ENCODE results near the gene OSBPL10. TPM values are rescaled to one million over a fixed set of nuclear protein-coding genes. Genes with fewer than 3 reads are reported as not detected.

OSBPL10 gene
- total RNA-seq, 1 donor from 2014 or later: 20.1 TPM

- Histone ChIP-seq H3K4me3 (ENCODE audit: low read depth, low read length) (no peak overlapping the region), H3K36me3 (ENCODE audit: control insufficient read depth, insufficient read depth, low read length) (no peaks in the 10 kb centered on the region), H3K27me3 (ENCODE audit: control insufficient read depth, insufficient read depth, low read length) (no peaks in the 10 kb centered on the region)
- TF ChIP-seq CTCF (IDR thresholded peaks at IDR 0.05; ENCODE audit: insufficient read depth, low read length, poor library complexity, severe bottlenecking): no peak
- DNase-seq (ENCODE audit: low read depth): no peak
Observed at GRCh38 chr3:31927811-31928210, 53.3 kb downstream of the OSBPL10 start.

- H3K4me3 ChIP-seq (ENCODE audit: low read depth, low read length): no peak overlapping the region
- H3K27me3 ChIP-seq (ENCODE audit: control insufficient read depth, insufficient read depth, low read length): no peaks in the 10 kb centered on the region
- no peak for TF ChIP-seq CTCF (IDR thresholded peaks at IDR 0.05; ENCODE audit: insufficient read depth, low read length, poor library complexity, severe bottlenecking)
- DNase-seq (ENCODE audit: low read depth): no peak
- H3K36me3 ChIP-seq (ENCODE audit: control insufficient read depth, insufficient read depth, low read length): no peaks in the 10 kb centered on the region
Observed at GRCh38 chr3:31926543-31926942, 54.5 kb downstream of the OSBPL10 start.

- no peaks in the 10 kb centered on the region for H3K27me3 ChIP-seq (ENCODE audit: control insufficient read depth, insufficient read depth, low read length)
- no peak for TF ChIP-seq CTCF (IDR thresholded peaks at IDR 0.05; ENCODE audit: insufficient read depth, low read length, poor library complexity, severe bottlenecking)
- no peak overlapping the region for H3K4me3 ChIP-seq (ENCODE audit: low read depth, low read length)
- no peaks in the 10 kb centered on the region for H3K36me3 ChIP-seq (ENCODE audit: control insufficient read depth, insufficient read depth, low read length)
- no peak for DNase-seq (ENCODE audit: low read depth)
Observed at GRCh38 chr3:31925271-31925630, 55.8 kb downstream of the OSBPL10 start.

- TF ChIP-seq CTCF (IDR thresholded peaks at IDR 0.05; ENCODE audit: insufficient read depth, low read length, poor library complexity, severe bottlenecking): no peak
- no peak for DNase-seq (ENCODE audit: low read depth)
- no peaks in the 10 kb centered on the region for H3K27me3 ChIP-seq (ENCODE audit: control insufficient read depth, insufficient read depth, low read length)
- H3K36me3 ChIP-seq (ENCODE audit: control insufficient read depth, insufficient read depth, low read length): no peaks in the 10 kb centered on the region
- no peak overlapping the region for H3K4me3 ChIP-seq (ENCODE audit: low read depth, low read length)
Observed at GRCh38 chr3:31924610-31925270, 56.3 kb downstream of the OSBPL10 start.

DNA sequence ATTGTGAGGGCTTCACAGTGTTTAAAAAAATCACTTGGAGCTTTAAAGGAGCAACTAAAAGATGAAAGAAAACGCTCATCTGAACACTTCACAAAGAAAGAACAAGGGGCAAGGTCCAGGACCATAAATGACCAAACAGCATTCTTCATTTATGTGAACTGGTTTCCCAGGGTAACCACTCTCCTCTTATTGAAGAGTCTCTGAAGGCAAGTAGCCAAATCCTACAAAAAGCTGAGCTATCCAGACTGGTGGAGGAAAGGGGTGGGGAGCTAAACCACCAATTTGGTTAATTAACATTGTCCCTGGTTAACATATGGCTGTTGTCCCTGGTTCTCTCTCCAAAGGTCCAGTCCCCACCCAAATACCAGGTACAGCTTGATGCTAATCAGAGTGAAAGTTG lies 58.1 kb downstream of the OSBPL10 start:
- no peaks in the 10 kb centered on the region for H3K27me3 ChIP-seq (ENCODE audit: control insufficient read depth, insufficient read depth, low read length)
- H3K36me3 ChIP-seq (ENCODE audit: control insufficient read depth, insufficient read depth, low read length): no peaks in the 10 kb centered on the region
- no peak overlapping the region for H3K4me3 ChIP-seq (ENCODE audit: low read depth, low read length)
- DNase-seq (ENCODE audit: low read depth): no peak
- TF ChIP-seq CTCF (IDR thresholded peaks at IDR 0.05; ENCODE audit: insufficient read depth, low read length, poor library complexity, severe bottlenecking): no peak

DNA sequence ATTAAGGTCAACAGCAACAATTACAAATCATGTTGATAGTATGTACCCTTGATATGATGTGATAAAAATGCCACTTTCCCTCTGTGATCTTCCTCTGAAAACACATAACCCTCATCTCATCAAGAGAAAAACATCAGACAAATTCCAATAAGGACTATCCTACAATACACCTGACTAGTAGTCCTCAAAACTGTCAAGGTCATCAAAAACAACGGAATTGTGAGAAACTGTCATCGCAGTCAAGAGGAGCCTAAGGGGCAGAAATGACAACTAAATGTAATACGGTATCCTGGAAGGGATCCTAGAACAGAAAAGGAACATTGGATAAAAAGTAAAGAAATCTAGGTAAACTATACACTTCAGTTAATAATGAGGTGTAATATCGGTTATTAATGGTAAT lies 59.2 kb downstream of the OSBPL10 start:
- Histone ChIP-seq H3K36me3 (ENCODE audit: control insufficient read depth, insufficient read depth, low read length) (no peaks in the 10 kb centered on the region), H3K27me3 (ENCODE audit: control insufficient read depth, insufficient read depth, low read length) (no peaks in the 10 kb centered on the region), H3K4me3 (ENCODE audit: low read depth, low read length) (no peak overlapping the region)
- TF ChIP-seq CTCF (IDR thresholded peaks at IDR 0.05; ENCODE audit: insufficient read depth, low read length, poor library complexity, severe bottlenecking): no peak
- DNase-seq (ENCODE audit: low read depth): no peak

Data from kidney epithelial cell (primary cell).